Neuron (in vitro differentiated cells): ENCODE measurements around the gene AGBL4.
A peak's percentile ranks its signal among the peaks of the same experiment; 100 is the strongest.

Experiments
- H2AFZ ChIP-seq: one replicate; pipeline ENCODE4 v1.6.1; 2013; ENCODE audit warnings: low read depth, mild to moderate bottlenecking, inconsistent platforms, low read length, moderate library complexity
- H3K27me3 ChIP-seq: one replicate; pipeline ENCODE4 v1.6.1; 2013; ENCODE audit warnings: low read length; ENCODE audit not compliant: insufficient read depth
- H3K36me3 ChIP-seq: one replicate; pipeline ENCODE4 v1.6.1; 2013; ENCODE audit warnings: low read length; ENCODE audit not compliant: insufficient read depth
- H3K4me1 ChIP-seq: one replicate; pipeline ENCODE4 v1.6.1; 2013; ENCODE audit warnings: low read length; ENCODE audit not compliant: insufficient read depth
- H3K4me3 ChIP-seq: 2 replicates; pipeline ENCODE4 v1.5.1; 2013; ENCODE audit warnings: mild to moderate bottlenecking, low read length, moderate library complexity
- H3K9me3 ChIP-seq: one replicate; pipeline ENCODE4 v1.6.1; 2013; ENCODE audit warnings: low read length

Gene AGBL4

DNA sequence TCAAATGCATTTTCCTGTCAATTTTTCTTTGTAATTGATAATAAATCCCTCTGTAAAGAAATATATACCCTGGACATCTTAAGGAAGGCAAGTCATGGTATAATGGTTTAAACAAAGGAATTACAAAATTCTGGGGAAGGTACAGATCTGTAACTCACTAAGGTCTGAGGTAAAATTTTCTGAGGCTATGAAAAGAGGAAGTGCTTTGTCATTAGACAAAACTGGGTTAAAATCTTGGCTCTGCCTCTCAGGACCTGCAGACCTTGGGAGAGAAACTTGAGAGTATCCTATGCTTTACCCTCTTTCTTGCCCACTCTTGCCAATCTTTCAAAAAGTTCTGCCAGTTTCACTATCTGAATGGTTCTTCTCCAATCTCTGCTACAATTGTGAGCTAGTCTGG, 1220.3 kb downstream of the AGBL4 start:
- no peaks in the 10 kb centered on the region for H3K27me3 ChIP-seq
- no peaks in the 10 kb centered on the region for H3K9me3 ChIP-seq
- H3K4me1 ChIP-seq = peaks cover 6% of the 10 kb centered on the region
- H2AFZ ChIP-seq = no peak overlapping the region
- H3K36me3 ChIP-seq = no peaks in the 10 kb centered on the region
- H3K4me3 ChIP-seq = no peak overlapping the region

DNA sequence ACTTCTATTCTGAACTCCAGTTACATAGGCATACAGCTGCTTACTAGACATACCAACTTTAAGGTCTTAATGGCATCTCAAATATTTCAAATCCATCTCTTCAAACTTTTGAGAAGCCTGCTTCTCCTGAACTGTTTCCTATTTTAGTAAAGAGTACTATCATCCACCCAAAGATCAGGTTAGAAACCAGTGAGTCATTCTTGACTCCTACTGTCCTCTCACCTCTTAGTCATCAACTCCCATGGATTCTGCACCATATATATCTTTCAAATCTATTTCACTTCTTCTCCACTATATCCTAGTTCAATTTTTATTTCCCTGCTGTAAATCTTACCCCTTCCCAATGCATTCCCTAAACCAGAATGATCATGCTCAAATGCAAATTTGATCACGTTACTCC, 1228.9 kb downstream of the AGBL4 start:
- H3K4me1 ChIP-seq = no peaks in the 10 kb centered on the region

DNA sequence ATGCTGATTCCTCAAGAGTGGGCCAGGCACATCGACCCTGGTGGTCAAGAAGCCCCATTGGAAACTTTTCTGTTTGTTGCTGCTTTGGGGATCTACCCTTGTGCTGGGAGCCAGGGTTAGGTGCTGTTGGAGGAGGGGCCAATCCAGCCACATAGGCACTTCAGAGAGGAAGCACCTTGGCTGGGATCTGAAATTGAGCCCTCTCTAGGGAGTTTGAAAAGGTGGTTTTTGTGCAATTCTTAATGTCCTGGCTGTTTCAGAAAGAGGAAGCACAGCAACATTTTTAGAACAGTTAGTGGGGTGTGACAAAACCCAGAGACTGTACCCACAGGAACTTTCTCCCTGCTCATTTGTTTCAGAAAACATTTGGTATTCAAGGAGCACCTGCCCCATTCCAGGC, 1229.9 kb downstream of the AGBL4 start:
- H3K4me3 ChIP-seq = no peak overlapping the region
- H3K4me1 ChIP-seq = no peaks in the 10 kb centered on the region
- no peaks in the 10 kb centered on the region for H3K9me3 ChIP-seq
- H3K36me3 ChIP-seq = no peaks in the 10 kb centered on the region
- H2AFZ ChIP-seq = no peak overlapping the region
- no peaks in the 10 kb centered on the region for H3K27me3 ChIP-seq

More for the DNA sequence above, 1228.9 kb downstream of the AGBL4 start:
- Histone ChIP-seq H2AFZ (no peak overlapping the region), H3K9me3 (no peaks in the 10 kb centered on the region), H3K27me3 (no peaks in the 10 kb centered on the region), H3K4me3 (no peak overlapping the region), H3K36me3 (no peaks in the 10 kb centered on the region)

DNA sequence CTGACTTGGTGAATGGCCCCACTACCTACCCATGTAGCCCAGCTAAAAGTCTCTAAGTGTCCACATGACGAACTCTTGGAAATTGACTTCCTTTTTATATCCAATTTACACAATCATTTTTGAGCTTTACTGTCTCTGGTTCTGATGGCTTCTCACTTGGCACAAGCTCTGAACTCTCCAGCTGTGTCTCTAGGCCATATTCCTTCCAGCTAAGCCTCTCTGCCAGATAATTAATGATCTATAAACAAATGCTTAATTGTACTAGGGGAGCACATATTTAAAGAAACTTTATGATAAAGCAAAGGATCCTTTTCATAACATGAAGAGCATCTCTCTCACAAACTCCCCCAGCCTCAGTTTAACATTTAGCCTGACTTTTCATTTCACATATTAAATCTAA, 1230.8 kb downstream of the AGBL4 start:
- no peaks in the 10 kb centered on the region for H3K4me1 ChIP-seq
- H3K4me3 ChIP-seq = no peak overlapping the region
- no peaks in the 10 kb centered on the region for H3K27me3 ChIP-seq
- H2AFZ ChIP-seq = no peak overlapping the region
- no peaks in the 10 kb centered on the region for H3K36me3 ChIP-seq
- H3K9me3 ChIP-seq = no peaks in the 10 kb centered on the region

GRCh38 chr1:48790397-48790796, 1233.4 kb downstream of the AGBL4 start:
- no peak overlapping the region for H2AFZ ChIP-seq
- no peaks in the 10 kb centered on the region for H3K27me3 ChIP-seq
- H3K9me3 ChIP-seq = no peaks in the 10 kb centered on the region
- H3K4me1 ChIP-seq = no peaks in the 10 kb centered on the region
- no peak overlapping the region for H3K4me3 ChIP-seq
- H3K36me3 ChIP-seq = no peaks in the 10 kb centered on the region

- Histone ChIP-seq H3K4me3 (no peak overlapping the region), H3K4me1 (no peaks in the 10 kb centered on the region), H2AFZ (no peak overlapping the region), H3K27me3 (no peaks in the 10 kb centered on the region), H3K9me3 (no peaks in the 10 kb centered on the region), H3K36me3 (no peaks in the 10 kb centered on the region)
These were observed 1233.9 kb downstream of the AGBL4 start for GRCh38 chr1:48789903-48790302.

- Histone ChIP-seq H3K4me3 (no peak overlapping the region), H3K27me3 (no peaks in the 10 kb centered on the region), H3K9me3 (no peaks in the 10 kb centered on the region), H2AFZ (no peak overlapping the region), H3K36me3 (no peaks in the 10 kb centered on the region), H3K4me1 (no peaks in the 10 kb centered on the region)
These were observed 1237.9 kb downstream of the AGBL4 start for GRCh38 chr1:48785869-48786268.

- H3K4me3 ChIP-seq = no peak overlapping the region
- no peaks in the 10 kb centered on the region for H3K4me1 ChIP-seq
- H2AFZ ChIP-seq = no peak overlapping the region
- no peaks in the 10 kb centered on the region for H3K36me3 ChIP-seq
- no peaks in the 10 kb centered on the region for H3K9me3 ChIP-seq
- H3K27me3 ChIP-seq = no peaks in the 10 kb centered on the region
These were observed 1239.5 kb downstream of the AGBL4 start for GRCh38 chr1:48784301-48784700.

- peaks cover 21% of the 10 kb centered on the region for H3K36me3 ChIP-seq
- H3K4me3 ChIP-seq = peak overlapping the region; percentile 97
- no peaks in the 10 kb centered on the region for H3K27me3 ChIP-seq
- H3K4me1 ChIP-seq = peaks cover 17% of the 10 kb centered on the region
- H2AFZ ChIP-seq = peak overlapping the region; percentile 91
- H3K9me3 ChIP-seq = no peaks in the 10 kb centered on the region
These were observed 1246.4 kb downstream of the AGBL4 start for GRCh38 chr1:48777219-48777895.

- no peaks in the 10 kb centered on the region for H3K27me3 ChIP-seq
- peaks cover 28% of the 10 kb centered on the region for H3K36me3 ChIP-seq
- no peaks in the 10 kb centered on the region for H3K9me3 ChIP-seq
- H3K4me3 ChIP-seq = peak within 1 kb of the TSS; percentile 97
- H3K4me1 ChIP-seq = peaks cover 17% of the 10 kb centered on the region
- H2AFZ ChIP-seq = peak within 1 kb of the TSS; percentile 91
These were observed 1247.1 kb downstream of the AGBL4 start, which contains the start of gene BEND5 for GRCh38 chr1:48776393-48777218. TSS of gene BEND5 (minus strand) at chr1:48776891. CDS start at chr1:48776831, 60 bp downstream.

DNA sequence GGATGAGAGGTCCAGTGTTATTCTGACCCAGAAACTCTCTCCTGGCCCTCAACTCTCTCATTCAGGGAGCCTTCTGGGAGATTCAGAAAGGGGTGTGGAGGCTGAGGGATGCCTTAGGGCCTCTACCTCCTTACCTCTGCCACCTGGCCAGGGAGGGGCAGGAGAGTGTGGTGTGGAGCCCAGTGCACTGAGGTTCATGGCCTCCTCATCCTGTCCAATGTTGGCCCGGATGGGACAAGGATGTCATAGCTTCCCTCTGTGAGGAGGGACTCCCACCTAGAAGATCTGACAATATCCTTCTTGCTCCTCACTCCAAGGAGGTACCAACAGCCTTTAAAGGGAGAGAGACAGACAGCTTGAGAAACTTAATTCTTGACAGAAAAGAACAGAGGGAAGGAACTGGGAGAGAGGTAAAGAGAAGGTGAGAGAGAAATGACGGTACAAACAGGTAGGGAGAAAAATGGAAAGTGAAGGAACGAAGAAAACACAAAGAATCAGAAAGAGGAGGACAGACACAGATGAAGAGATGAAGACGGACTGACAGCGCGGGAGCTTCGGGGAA, 1247.8 kb downstream of the AGBL4 start:
- Histone ChIP-seq H3K27me3 (no peaks in the 10 kb centered on the region), H3K36me3 (peaks cover 33% of the 10 kb centered on the region), H2AFZ (no peak overlapping the region), H3K9me3 (no peaks in the 10 kb centered on the region), H3K4me3 (peak overlapping the region; percentile 97), H3K4me1 (peaks cover 17% of the 10 kb centered on the region)

- H3K4me3 ChIP-seq = no peak overlapping the region
- H3K36me3 ChIP-seq = peaks cover 38% of the 10 kb centered on the region
- peaks cover 17% of the 10 kb centered on the region for H3K4me1 ChIP-seq
- no peaks in the 10 kb centered on the region for H3K9me3 ChIP-seq
- no peaks in the 10 kb centered on the region for H3K27me3 ChIP-seq
- no peak overlapping the region for H2AFZ ChIP-seq
These were observed 1250.6 kb downstream of the AGBL4 start for GRCh38 chr1:48773133-48773532.

- H3K4me1 ChIP-seq = peaks cover 11% of the 10 kb centered on the region
- H3K36me3 ChIP-seq = peaks cover 47% of the 10 kb centered on the region
- no peak overlapping the region for H3K4me3 ChIP-seq
- H3K9me3 ChIP-seq = no peaks in the 10 kb centered on the region
- no peaks in the 10 kb centered on the region for H3K27me3 ChIP-seq
- no peak overlapping the region for H2AFZ ChIP-seq
These were observed 1251.5 kb downstream of the AGBL4 start for GRCh38 chr1:48772211-48772610.
